GM21786 (cell line): ENCODE data around the gene MLST8.
"Not testable (repeated sequence)": the region's sequence is repeated elsewhere in the genome, so short reads cannot be mapped to it uniquely, and the experiment has no call there.

ENCODE experiments used
- ATAC-seq: cut with Tn5 transposase; IDR thresholded peaks from one replicate; pipeline ENCODE4 v1.9.1; 2021; ENCODE audit not compliant: unreplicated experiment

The MLST8 gene

GRCh38 chr16:2189252-2189893, 15.9 kb upstream of the MLST8 start:
- no peak for ATAC-seq

- ATAC-seq: no peak
Measured at GRCh38 chr16:2190002-2190658, 15.1 kb upstream of the MLST8 start.

- ATAC-seq: no peak
Measured at GRCh38 chr16:2190659-2191445, 14.4 kb upstream of the MLST8 start.

GRCh38 chr16:2191446-2191706, 13.9 kb upstream of the MLST8 start:
- ATAC-seq: no peak

GRCh38 chr16:2194166-2194834, 11.0 kb upstream of the MLST8 start:
- ATAC-seq: no peak

- ATAC-seq: no peak
Measured at GRCh38 chr16:2194852-2195321, 10.4 kb upstream of the MLST8 start.

GRCh38 chr16:2195322-2196161, 9.7 kb upstream of the MLST8 start:
- no peak for ATAC-seq

GRCh38 chr16:2196162-2196980, 8.9 kb upstream of the MLST8 start, which contains the start of gene CASKIN1:
CASKIN1 (minus strand) TSS chr16:2196605; CDS start chr16:2196432, 173 bp downstream.
- no peak for ATAC-seq

GRCh38 chr16:2196981-2197511, 8.2 kb upstream of the MLST8 start:
- no peak for ATAC-seq

GRCh38 chr16:2197765-2198164, 7.5 kb upstream of the MLST8 start:
- no peak for ATAC-seq

GRCh38 chr16:2198283-2198682, 7.0 kb upstream of the MLST8 start:
- no peak for ATAC-seq

- no peak for ATAC-seq
Measured at GRCh38 chr16:2199095-2199494, 6.2 kb upstream of the MLST8 start.

GRCh38 chr16:2199621-2200139, 5.6 kb upstream of the MLST8 start:
- no peak for ATAC-seq

GRCh38 chr16:2200313-2200712, 4.9 kb upstream of the MLST8 start:
- no peak for ATAC-seq

- not testable (repeated sequence) for ATAC-seq
Measured at GRCh38 chr16:2203119-2203688, 2.0 kb upstream of the MLST8 start.

- no peak for ATAC-seq
Measured at GRCh38 chr16:2204416-2205103, 694 bp upstream of the MLST8 start.

GRCh38 chr16:2205967-2206313, 686 bp downstream of the MLST8 start:
- no peak for ATAC-seq

- no peak for ATAC-seq
Measured at GRCh38 chr16:2206420-2206779, 1.1 kb downstream of the MLST8 start.
